ENCODE measurements around the gene COA7.
"Not testable (repeated sequence)": the region's sequence is repeated elsewhere in the genome, so short reads cannot be mapped to it uniquely, and the experiment has no call there.

COA7 gene

GRCh38 chr1:52697795-52698674 is at the start of gene COA7:
COA7 (minus strand) TSS chr1:52698347; CDS start chr1:52698326, 21 bp downstream.
- peak; percentile 51 for DNase-seq

GRCh38 chr1:52747450-52747849 is 49.3 kb upstream of the COA7 start:
- DNase-seq: no peak

- DNase-seq: no peak
Measured at GRCh38 chr1:52746189-52746588, 48.0 kb upstream of the COA7 start.

- DNase-seq: no peak
Measured at GRCh38 chr1:52741259-52741658, 43.1 kb upstream of the COA7 start.

- no peak for DNase-seq
Measured at GRCh38 chr1:52739699-52740467, 41.7 kb upstream of the COA7 start.

- no peak for DNase-seq
Measured at GRCh38 chr1:52738893-52739292, 40.7 kb upstream of the COA7 start.

- no peak for DNase-seq
Measured at GRCh38 chr1:52738148-52738547, 40.0 kb upstream of the COA7 start.

- not testable (repeated sequence) for DNase-seq
Measured at GRCh38 chr1:52735371-52735770, 37.2 kb upstream of the COA7 start.

GRCh38 chr1:52733368-52733767 is 35.2 kb upstream of the COA7 start:
- DNase-seq: no peak

- DNase-seq: no peak
Measured at GRCh38 chr1:52727956-52728656, 30.0 kb upstream of the COA7 start.

GRCh38 chr1:52727114-52727586 is 29.0 kb upstream of the COA7 start:
- no peak for DNase-seq

GRCh38 chr1:52726265-52727113 is 28.3 kb upstream of the COA7 start, which contains the start of gene ZYG11B:
ZYG11B (plus strand) TSS chr1:52726453; CDS start chr1:52726654, 201 bp downstream.
- peak; percentile 65 for DNase-seq

GRCh38 chr1:52725903-52726264 is 27.7 kb upstream of the COA7 start:
- no peak for DNase-seq

- DNase-seq: no peak
Measured at GRCh38 chr1:52723260-52723659, 25.1 kb upstream of the COA7 start.

- DNase-seq: not testable (repeated sequence)
Measured at GRCh38 chr1:52715296-52715695, 17.1 kb upstream of the COA7 start.

GRCh38 chr1:52713590-52713989 is 15.4 kb upstream of the COA7 start:
- DNase-seq: no peak

- no peak for DNase-seq
Measured at GRCh38 chr1:52709016-52709415, 10.9 kb upstream of the COA7 start.

GRCh38 chr1:52707927-52708655 is 9.9 kb upstream of the COA7 start:
- no peak for DNase-seq

- DNase-seq: no peak
Measured at GRCh38 chr1:52706941-52707926, 9.1 kb upstream of the COA7 start.

GRCh38 chr1:52706136-52706670 is 8.1 kb upstream of the COA7 start:
- no peak for DNase-seq

All from amniotic stem cell (primary cell).